GM12891 (cell line): ENCODE data around the gene PHF3.

Source experiments
- PAX5 ChIP-seq: IDR thresholded peaks from 2 replicates; pipeline ENCODE4 v1.6.1; 2011; ENCODE audit warnings: low read length, moderate library complexity, mild to moderate bottlenecking; ENCODE audit not compliant: insufficient read depth, severe bottlenecking
- POLR2A ChIP-seq: IDR thresholded peaks from 2 replicates; pipeline ENCODE4 v1.6.1; 2011; ENCODE audit warnings: low read depth, low read length, control low read depth
- POLR2AphosphoS5 ChIP-seq: IDR thresholded peaks from 2 replicates; pipeline ENCODE4 v1.6.1; 2011; ENCODE audit warnings: low read depth, low read length, control low read depth
- TAF1 ChIP-seq: IDR thresholded peaks from 2 replicates; pipeline ENCODE4 v1.6.1; 2011; ENCODE audit warnings: low read depth, low read length, control low read depth

- TF ChIP-seq POLR2A (no peak), TAF1 (no peak), POLR2AphosphoS5 (no peak), PAX5 (no peak)
Observed at GRCh38 chr6:63611560-63611959, 24.0 kb upstream of the PHF3 start.
